H1 (cell line): ENCODE measurements around the gene GNG12. TPM values are rescaled to one million over a fixed set of nuclear protein-coding genes. Genes with fewer than 3 reads are reported as not detected.

Experiments
- CTCF ChIA-PET: fragments of 300-600 bp; sonication (Branson Sonifier 250); formaldehyde crosslinking; loops from one replicate; lab custom pipeline; 2021; ENCODE audit not compliant: partially characterized antibody; lab: Charles Lee
- POLR2A ChIA-PET: fragments of 300-600 bp; sonication (Branson Sonifier 250); formaldehyde crosslinking; loops from one replicate; lab custom pipeline; 2021; ENCODE audit warnings: inconsistent platforms; ENCODE audit not compliant: partially characterized antibody; lab: Charles Lee
- DNase-seq, 2 experiments: peaks; one replicate each; pipeline versions ENCODE4 v3.0.0 to v3.0.0-alpha.2; 2010 to 2022; ENCODE audit warnings: low spot score in 2 of 2, low read depth in 1 of 2, mixed read lengths in 1 of 2
- FAIRE-seq: peaks from 2 replicates; lab custom pipeline; 2011; peaks lifted over from hg19 to GRCh38; lab: Jason Lieb, UNC
- H2AFZ ChIP-seq: 2 replicates; pipeline ENCODE4 v1.8.1; 2012; ENCODE audit warnings: low read length, inconsistent platforms
- H2AK5ac ChIP-seq: 2 replicates; pipeline ENCODE4 v1.6.1; 2013; ENCODE audit warnings: low read depth, low read length
- H2BK120ac ChIP-seq: replicated peaks from 2 replicates; pipeline ENCODE3; 2013; ENCODE audit warnings: low read depth, low read length, inconsistent platforms
- H2BK12ac ChIP-seq: 2 replicates; pipeline ENCODE4 v1.6.1; 2013; ENCODE audit warnings: low read depth, low read length
- H2BK15ac ChIP-seq: 2 replicates; pipeline ENCODE4 v1.6.1; 2013; ENCODE audit warnings: low read length
- H2BK20ac ChIP-seq: 2 replicates; pipeline ENCODE4 v1.6.1; 2013; ENCODE audit warnings: low read length
- H2BK5ac ChIP-seq: 2 replicates; pipeline ENCODE4 v1.6.1; 2013; ENCODE audit warnings: low read depth, low read length
- H3K14ac ChIP-seq: 2 replicates; pipeline ENCODE4 v1.6.1; 2013; ENCODE audit warnings: inconsistent platforms; ENCODE audit not compliant: insufficient read length
- H3K18ac ChIP-seq: 2 replicates; pipeline ENCODE4 v1.6.1; 2013; ENCODE audit warnings: low read length; ENCODE audit errors: extremely low read depth
- H3K23ac ChIP-seq: 2 replicates; pipeline ENCODE4 v1.6.1; 2013; ENCODE audit warnings: inconsistent platforms; ENCODE audit not compliant: insufficient read length
- H3K23me2 ChIP-seq: 2 replicates; pipeline ENCODE4 v1.6.1; 2013; ENCODE audit warnings: low read depth, low read length
- H3K27ac ChIP-seq: 2 replicates; pipeline ENCODE4 v1.6.1; 2011; ENCODE audit warnings: low read depth, low read length, inconsistent platforms
- H3K27me3 ChIP-seq, 4 experiments: replicated peaks in 1 of 4; 1 replicate in 1 of 4; 2 replicates in 3 of 4; pipeline versions ENCODE4 v1.6.1 to v1.8.1; 2011 to 2013; ENCODE audit warnings: low read length in 3 of 4, mild to moderate bottlenecking in 3 of 4, inconsistent platforms in 2 of 4, mixed read lengths in 2 of 4, moderate library complexity in 1 of 4; ENCODE audit not compliant: control insufficient read depth in 3 of 4, insufficient read depth in 3 of 4; ENCODE audit errors: extremely low read depth in 1 of 4
- H3K36me3 ChIP-seq, 4 experiments: 2 replicates each; pipeline versions ENCODE4 v1.6.1 to v1.8.1; 2011 to 2013; ENCODE audit warnings: mild to moderate bottlenecking in 4 of 4, low read length in 3 of 4, moderate library complexity in 2 of 4, control low read depth in 1 of 4, inconsistent platforms in 1 of 4; ENCODE audit not compliant: insufficient read depth in 4 of 4, control insufficient read depth in 2 of 4
- H3K4ac ChIP-seq: replicated peaks from 2 replicates; pipeline ENCODE3; 2013; ENCODE audit warnings: low read length, low read depth, mixed read lengths, inconsistent platforms; ENCODE audit not compliant: insufficient read length
- H3K4me1 ChIP-seq, 4 experiments: replicated peaks in 1 of 4; 1 replicate in 1 of 4; 2 replicates in 3 of 4; pipeline versions ENCODE4 v1.6.1 to v1.8.1; 2011 to 2013; ENCODE audit warnings: low read length in 3 of 4, inconsistent platforms in 2 of 4, mixed read lengths in 1 of 4; ENCODE audit not compliant: insufficient read depth in 4 of 4, control insufficient read depth in 3 of 4
- H3K4me2 ChIP-seq, 2 experiments: 2 replicates each; pipeline versions ENCODE4 v1.6.1 to v1.8.1; 2011 to 2013; ENCODE audit warnings: low read depth in 2 of 2, low read length in 2 of 2, control low read depth in 1 of 2, inconsistent platforms in 1 of 2, mild to moderate bottlenecking in 1 of 2; ENCODE audit not compliant: insufficient read depth in 1 of 2
- H3K4me3 ChIP-seq, 4 experiments: fragments of 200-600, 300-600 bp in 1 of 4; sonication (generic), shearing (Covaris generic), sonication (Bioruptor Twin) in 1 of 4; 2 replicates each; pipeline versions ENCODE4 v1.5.1 to v1.8.1; 2011 to 2016; ENCODE audit warnings: low read length in 4 of 4, low read depth in 3 of 4, control low read depth in 2 of 4, inconsistent platforms in 2 of 4, mild to moderate bottlenecking in 2 of 4, mixed read lengths in 1 of 4, moderate library complexity in 1 of 4; ENCODE audit not compliant: insufficient read depth in 2 of 4; ENCODE audit errors: extremely low read depth in 1 of 4
- H3K56ac ChIP-seq: replicated peaks from 2 replicates; pipeline ENCODE3; 2013; ENCODE audit warnings: low read depth, mild to moderate bottlenecking, mixed read lengths, low read length, inconsistent platforms; ENCODE audit not compliant: insufficient read length
- H3K79me1 ChIP-seq: 2 replicates; pipeline ENCODE4 v1.6.1; 2013; ENCODE audit warnings: low read depth, low read length, control low read depth
- H3K79me2 ChIP-seq, 2 experiments: 2 replicates each; pipeline versions ENCODE4 v1.6.1 to v1.8.1; 2012 to 2013; ENCODE audit warnings: low read length in 2 of 2, mild to moderate bottlenecking in 2 of 2, inconsistent platforms in 1 of 2; ENCODE audit not compliant: insufficient read depth in 2 of 2, control insufficient read depth in 1 of 2
- H3K9ac ChIP-seq, 4 experiments: replicated peaks in 1 of 4; 1 replicate in 1 of 4; 2 replicates in 3 of 4; pipeline versions ENCODE4 v1.6.1 to v1.8.1; 2011 to 2013; ENCODE audit warnings: low read depth in 3 of 4, low read length in 3 of 4, control low read depth in 2 of 4, mild to moderate bottlenecking in 2 of 4, moderate library complexity in 2 of 4, inconsistent platforms in 1 of 4; ENCODE audit errors: extremely low read depth in 1 of 4
- H3K9me3 ChIP-seq, 2 experiments: 2 replicates each; pipeline versions ENCODE4 v1.6.1 to v1.8.1; 2012 to 2013; ENCODE audit warnings: mild to moderate bottlenecking in 2 of 2, moderate library complexity in 2 of 2, control low read depth in 1 of 2, inconsistent platforms in 1 of 2, low read depth in 1 of 2, low read length in 1 of 2, mixed read lengths in 1 of 2; ENCODE audit not compliant: insufficient read depth in 2 of 2
- H4K20me1 ChIP-seq, 2 experiments: replicated peaks in 1 of 2; 2 replicates each; pipeline versions ENCODE3 to v1.8.1; 2011 to 2013; ENCODE audit warnings: inconsistent platforms in 2 of 2, low read length in 2 of 2, mild to moderate bottlenecking in 1 of 2; ENCODE audit not compliant: insufficient read depth in 2 of 2, control insufficient read depth in 1 of 2
- H4K5ac ChIP-seq: 2 replicates; pipeline ENCODE4 v1.6.1; 2013; ENCODE audit warnings: low read length, low read depth, mixed read lengths, inconsistent platforms; ENCODE audit not compliant: insufficient read length
- H4K8ac ChIP-seq: 2 replicates; pipeline ENCODE4 v1.8.0; 2013; ENCODE audit warnings: mild to moderate bottlenecking, moderate library complexity, low read length, inconsistent platforms; ENCODE audit not compliant: insufficient read depth; ENCODE audit errors: extremely low read depth
- H4K91ac ChIP-seq: replicated peaks from 2 replicates; pipeline ENCODE3; 2013; ENCODE audit warnings: low read length, mixed read lengths, inconsistent platforms; ENCODE audit not compliant: insufficient read length
- ASH2L ChIP-seq: fragments of 200-600, 300-600 bp; sonication (generic); IDR thresholded peaks from one replicate; pipeline ENCODE4 v1.7.1; 2017; ENCODE audit warnings: low read length
- ATF2 ChIP-seq: IDR thresholded peaks from 2 replicates; pipeline ENCODE4 v1.6.1; 2012; ENCODE audit warnings: low read length, inconsistent platforms
- CBX5 ChIP-seq: fragments of 300-800, 300-1000 bp; sonication (generic); IDR thresholded peaks from 2 replicates; pipeline ENCODE4 v1.7.1; 2016; ENCODE audit warnings: antibody characterized with exemption, low read length, low read depth
- CBX8 ChIP-seq: fragments of 300-800, 300-1000 bp; sonication (generic); IDR thresholded peaks from 2 replicates; pipeline ENCODE4 v1.7.1; 2016; ENCODE audit warnings: low read depth, low read length, borderline replicate concordance
- FOSL1 ChIP-seq: IDR thresholded peaks from 2 replicates; pipeline ENCODE4 v1.6.1; 2011; ENCODE audit warnings: mild to moderate bottlenecking, low read depth, low read length, moderate library complexity; ENCODE audit not compliant: insufficient read depth
- GABPA ChIP-seq: IDR thresholded peaks from 2 replicates; pipeline ENCODE4 v1.6.1; 2011; ENCODE audit warnings: mild to moderate bottlenecking, low read length, moderate library complexity, borderline replicate concordance; ENCODE audit not compliant: insufficient read depth
- MAX ChIP-seq: IDR thresholded peaks from 2 replicates; pipeline ENCODE4 v1.6.1; 2012; ENCODE audit warnings: inconsistent platforms
- POU5F1 ChIP-seq: IDR thresholded peaks from 2 replicates; pipeline ENCODE4 v1.6.1; 2011; ENCODE audit warnings: low read depth, mild to moderate bottlenecking, low read length, moderate library complexity
- RNF2 ChIP-seq: fragments of 200-900, 300-1000 bp; sonication (generic); IDR thresholded peaks from 2 replicates; pipeline ENCODE4 v1.7.1; 2016; ENCODE audit warnings: borderline replicate concordance, low read depth, mild to moderate bottlenecking, antibody characterized with exemption, low read length; ENCODE audit not compliant: poor library complexity, severe bottlenecking; ENCODE audit errors: missing control alignments
- TAF1 ChIP-seq: IDR thresholded peaks from 2 replicates; pipeline ENCODE4 v1.6.1; 2011; ENCODE audit warnings: mild to moderate bottlenecking, low read depth, low read length
- TBP ChIP-seq: IDR thresholded peaks from 2 replicates; pipeline ENCODE4 v1.6.1; 2011; ENCODE audit warnings: low read depth, low read length, improper control_type of control experiment
- TEAD4 ChIP-seq: IDR thresholded peaks from 2 replicates; pipeline ENCODE4 v1.6.1; 2012; ENCODE audit warnings: low read depth, low read length, inconsistent platforms, mixed read lengths
- WGBS, 2 experiments: shearing (Covaris generic) in 1 of 2; methylation state at CpG; one replicate each; pipeline versions ENCODE4 v1.1.6 to v1.1.7; 2013 to 2015; ENCODE audit warnings: low lambda C conversion rate in 2 of 2, mixed read lengths in 2 of 2, inconsistent platforms in 1 of 2, low coverage in 1 of 2, missing lambda C conversion rate in 1 of 2; ENCODE audit not compliant: insufficient replicate concordance in 2 of 2, insufficient coverage in 1 of 2, insufficient read length in 1 of 2; ENCODE audit errors: extremely low coverage in 1 of 2, missing lambda C conversion rate in 1 of 2; 5-methylcytosine and 5-hydroxymethylcytosine counted together
- polyA plus RNA-seq, 7 experiments: library from polyadenylated mRNA; depleted of rRNA in 3 of 7; stranded (reverse) in 5 of 7; unstranded in 2 of 7; fragments of >200 nt in 5 of 7; fragments of 200-250 nt in 2 of 7; gene quantifications; 1 replicate in 5 of 7; 2 replicates in 1 of 7; 4 replicates in 1 of 7; pipeline versions ENCODE4 v1.2.1 to v1.2.3, GENCODE V29; 2011 to 2013; ENCODE audit warnings: missing spikeins in 2 of 7, mixed read lengths in 2 of 7
- total RNA-seq: library from RNA; stranded (reverse); fragmentation: NEBNext Ultra II Directional; extraction: Animal tissue kit (Norgen Biotek cat#: 25700); gene quantifications from 2 replicates; pipeline ENCODE4 v1.2.1, GENCODE V29; 2021

The GNG12 gene
- total and polyA plus RNA-seq, 2 of the 8 experiments (the other 6 are each of a cell fraction or from before 2014, with no cell fraction given), result 11.4 to 35.8 TPM

GRCh38 chr1:67855444-67855843 is 22.2 kb upstream of the GNG12 start:
- Histone ChIP-seq H3K4me2 (no peak overlapping the region), H2BK5ac (no peak overlapping the region), H2BK15ac (no peak overlapping the region), H3K4me3 (no peak overlapping the region), H4K91ac (no peak overlapping the region), H2AK5ac (no peak overlapping the region), H4K8ac (no peak overlapping the region), H4K5ac (no peak overlapping the region), H3K4ac (no peak overlapping the region), H3K56ac (no peak overlapping the region), H2AFZ (no peak overlapping the region), H4K20me1 (no peaks in the 10 kb centered on the region), H3K23me2 (no peaks in the 10 kb centered on the region), H3K9me3 (no peaks in the 10 kb centered on the region), H3K14ac (no peak overlapping the region), H2BK20ac (no peak overlapping the region), H3K18ac (no peak overlapping the region), H3K79me2 (no peaks in the 10 kb centered on the region), H3K4me1 (no peaks in the 10 kb centered on the region), H3K79me1 (no peaks in the 10 kb centered on the region), H3K27me3 (no peaks in the 10 kb centered on the region), H3K23ac (no peak overlapping the region), H3K9ac (no peak overlapping the region), H2BK120ac (no peak overlapping the region), H2BK12ac (no peak overlapping the region), H3K27ac (no peak overlapping the region), H3K36me3 (no peaks in the 10 kb centered on the region)
- ChIA-PET CTCF (interaction anchor here (1.1 to 11.1 kb wide), 8 partner anchors 13 to 257 kb away, joined by 3 to 146 read pairs (median 9); no protein-coding TSS in a partner anchor), POLR2A (no interaction called here)
- DNase-seq, result no peak
- WGBS, 2 experiments, result 85% methylated on average over 4 of the region's 4 CpGs; no CpG with 5 or more reads in 1 of the 2 experiments
- FAIRE-seq, result no peak
- TF ChIP-seq GABPA (no peak), CBX5 (no peak), POU5F1 (no peak), TAF1 (no peak), ATF2 (no peak), CBX8 (no peak), TBP (no peak), FOSL1 (no peak), MAX (no peak), ASH2L (no peak), TEAD4 (no peak), RNF2 (no peak)
